HepG2 (cell line): ENCODE results near the gene TP53TG5. TPM values are rescaled to one million over a fixed set of nuclear protein-coding genes. Genes with fewer than 3 reads are reported as not detected.

ENCODE experiments used
- CENPBD1 ChIP-seq: sonication (generic); formaldehyde crosslinking; IDR thresholded peaks from 2 replicates; pipeline ENCODE4 v1.8.0; 2022; ENCODE audit warnings: missing genetic modification reagents, low read depth, mild to moderate bottlenecking, borderline replicate concordance
- CHD2 ChIP-seq: IDR thresholded peaks from 2 replicates; pipeline ENCODE4 v1.6.1; 2011; ENCODE audit warnings: low read depth, low read length, improper control_type of control experiment
- EHMT2 ChIP-seq: fragments of 200-600 bp; sonication (generic); IDR thresholded peaks from 2 replicates; pipeline ENCODE4 v1.7.0; 2017; ENCODE audit warnings: antibody characterized with exemption, low read depth, low read length, borderline replicate concordance
- IKZF1 ChIP-seq: fragments of 450-650 bp; IDR thresholded peaks from 2 replicates; pipeline ENCODE4 v1.7.1; 2016
- MAFG ChIP-seq: sonication (generic); formaldehyde crosslinking; IDR thresholded peaks from 2 replicates; pipeline ENCODE4 v1.5.1; 2020; ENCODE audit warnings: mild to moderate bottlenecking, missing genetic modification reagents
- NBN ChIP-seq: fragments of 450-650 bp; conservative IDR thresholded peaks from 2 replicates; pipeline ENCODE4 v1.6.1; 2017
- NFIB ChIP-seq: sonication (generic); formaldehyde crosslinking; IDR thresholded peaks from 2 replicates; pipeline ENCODE4 v1.9.0; 2021; ENCODE audit warnings: missing genetic modification reagents, mild to moderate bottlenecking, borderline replicate concordance
- NFRKB ChIP-seq: fragments of 450-650 bp; IDR thresholded peaks from 2 replicates; pipeline ENCODE4 v1.6.1; 2017
- RAD21 ChIP-seq: fragments of 450-650 bp; formaldehyde crosslinking; IDR thresholded peaks from 2 replicates; pipeline ENCODE4 v1.5.0; 2020; ENCODE audit warnings: mild to moderate bottlenecking
- RNF219 ChIP-seq: sonication (generic); formaldehyde crosslinking; IDR thresholded peaks from 2 replicates; pipeline ENCODE4 v1.5.0; 2020; ENCODE audit warnings: mild to moderate bottlenecking, missing genetic modification reagents
- SALL1 ChIP-seq: sonication (generic); formaldehyde crosslinking; IDR thresholded peaks from 2 replicates; pipeline ENCODE4 v1.8.0; 2022; ENCODE audit warnings: mild to moderate bottlenecking, missing genetic modification reagents
- SMARCC2 ChIP-seq: fragments of 450-650 bp; IDR thresholded peaks from 2 replicates; pipeline ENCODE4 v1.6.1; 2017; ENCODE audit warnings: antibody characterized with exemption, mild to moderate bottlenecking
- SNRNP70 ChIP-seq: fragments of 200-400 bp; formaldehyde crosslinking; IDR thresholded peaks from 2 replicates; pipeline ENCODE4 v1.6.1; 2017; ENCODE audit warnings: mild to moderate bottlenecking, low read depth, low read length, moderate library complexity
- TBP ChIP-seq: sonication (generic); formaldehyde crosslinking; IDR thresholded peaks from 2 replicates; pipeline ENCODE4 v1.5.0; 2020; ENCODE audit warnings: missing genetic modification reagents
- THAP8 ChIP-seq: sonication (generic); formaldehyde crosslinking; IDR thresholded peaks from 2 replicates; pipeline ENCODE4 v1.5.1; 2020; ENCODE audit warnings: missing genetic modification reagents, mild to moderate bottlenecking, borderline replicate concordance
- ZBTB10 ChIP-seq: sonication (generic); formaldehyde crosslinking; IDR thresholded peaks from 2 replicates; pipeline ENCODE4 v1.4.0; 2020; ENCODE audit warnings: missing genetic modification reagents, borderline replicate concordance
- ZBTB2 ChIP-seq: sonication (generic); formaldehyde crosslinking; IDR thresholded peaks from 2 replicates; pipeline ENCODE4 v1.8.0; 2022; ENCODE audit warnings: low read depth, missing genetic modification reagents
- ZMYM4 ChIP-seq: sonication (generic); formaldehyde crosslinking; IDR thresholded peaks from 2 replicates; pipeline ENCODE4 v1.8.1; 2023; ENCODE audit warnings: mild to moderate bottlenecking, missing genetic modification reagents
- ZNF224 ChIP-seq: sonication (generic); formaldehyde crosslinking; IDR thresholded peaks from 2 replicates; pipeline ENCODE4 v1.5.0; 2020; ENCODE audit warnings: mild to moderate bottlenecking, missing genetic modification reagents
- ZNF317 ChIP-seq: sonication (generic); formaldehyde crosslinking; IDR thresholded peaks from 2 replicates; pipeline ENCODE4 v1.5.0; 2020; ENCODE audit warnings: mild to moderate bottlenecking, missing genetic modification reagents
- ZNF652 ChIP-seq: IDR thresholded peaks from 2 replicates; pipeline ENCODE4 v1.6.1; 2016; ENCODE audit warnings: low read depth, borderline replicate concordance
- polyA plus RNA-seq, 8 experiments: library from polyadenylated mRNA; depleted of rRNA in 3 of 8; stranded (reverse) in 7 of 8; unstranded in 1 of 8; fragments of >200 nt; fragmentation: Illumina TruSeq in 4 of 8; extraction: Trizol in 4 of 8; gene quantifications; 2 replicates each; pipeline versions ENCODE4 v1.2.1 to v1.2.3, GENCODE V29; 2011 to 2016; ENCODE audit warnings: low read depth in 4 of 8, missing spikeins in 1 of 8, mixed read lengths in 1 of 8; ENCODE audit not compliant: insufficient read depth in 1 of 8
- total RNA-seq, 5 experiments: library from RNA; depleted of rRNA; stranded (reverse); fragments of >200 nt; fragmentation: Illumina TruSeq; extraction: Trizol; gene quantifications; 2 replicates each; pipeline ENCODE4 v1.2.3, GENCODE V29; 2016; ENCODE audit warnings: low read depth in 1 of 5

Gene TP53TG5
- total and polyA plus RNA-seq, 2 of the 13 experiments (the other 11 are each of a cell fraction or from before 2014, with no cell fraction given), result 0.11 TPM; not detected in 1

GRCh38 chr20:45362804-45363610, 15.1 kb downstream of the TP53TG5 start, which contains the start of gene SYS1 (continued):
- TF ChIP-seq ZBTB2 (CRISPR knock-in tag) (peak; percentile 72), SNRNP70 (no peak), CHD2 (peak; percentile 33; the same call in 1 of the 2 replicates), MAFG (CRISPR knock-in tag) (no peak), ZNF652 (CRISPR knock-in tag) (peak; percentile 61), RNF219 (CRISPR knock-in tag) (no peak), NBN (no peak), SMARCC2 (no peak), ZNF224 (CRISPR knock-in tag) (peak; percentile 91; the same call in 1 of the 2 replicates), CENPBD1 (CRISPR knock-in tag) (no peak; the same call in 1 of the 2 replicates), NFRKB (no peak), IKZF1 (no peak), EHMT2 (no peak), RAD21 (CRISPR knock-in tag) (peak; percentile 89), SALL1 (CRISPR knock-in tag) (peak; percentile 98), THAP8 (CRISPR knock-in tag) (no peak; the same call in 1 of the 2 replicates), ZNF317 (CRISPR knock-in tag) (peak; percentile 91), ZBTB10 (CRISPR knock-in tag) (0 out of 2 replicates have a peak, but pooled peaks have one; percentile 52), NFIB (CRISPR knock-in tag) (no peak), TBP (CRISPR knock-in tag) (no peak; the same call in 1 of the 2 replicates), ZMYM4 (peak; percentile 97)
